WTC11 (cell line): ENCODE measurements around the gene FOXO1.

Source experiments
- CREB1 ChIP-seq: sonication (generic); formaldehyde crosslinking; IDR thresholded peaks from 2 replicates; pipeline ENCODE4 v1.8.0; 2023; ENCODE audit warnings: mild to moderate bottlenecking, missing genetic modification reagents
- CTCF ChIP-seq: fragments of 200-600 bp; IDR thresholded peaks from 2 replicates; pipeline ENCODE4 v1.8.0; 2022; ENCODE audit warnings: antibody characterized with exemption
- ETV6 ChIP-seq: sonication (generic); formaldehyde crosslinking; IDR thresholded peaks from 2 replicates; pipeline ENCODE4 v1.8.1; 2022; ENCODE audit warnings: mild to moderate bottlenecking, missing genetic modification reagents
- FOXJ3 ChIP-seq: sonication (generic); formaldehyde crosslinking; IDR thresholded peaks from 2 replicates; pipeline ENCODE4 v1.9.0; 2021; ENCODE audit warnings: missing genetic modification reagents, mild to moderate bottlenecking, borderline replicate concordance
- GTF2I ChIP-seq: fragments of 250-450 bp; sonication (Bioruptor Pico); conservative IDR thresholded peaks from 2 replicates; pipeline ENCODE4 v1.4.0; 2021; ENCODE audit warnings: mild to moderate bottlenecking
- MAX ChIP-seq: sonication (generic); formaldehyde crosslinking; IDR thresholded peaks from 2 replicates; pipeline ENCODE4 v1.8.0; 2022; ENCODE audit warnings: mild to moderate bottlenecking, missing genetic modification reagents
- SMAD3 ChIP-seq: sonication (generic); formaldehyde crosslinking; IDR thresholded peaks from 2 replicates; pipeline ENCODE4 v1.8.0; 2022; ENCODE audit warnings: missing genetic modification reagents, mild to moderate bottlenecking, borderline replicate concordance
- SP1 ChIP-seq: sonication (generic); formaldehyde crosslinking; conservative IDR thresholded peaks from 2 replicates; pipeline ENCODE4 v1.8.1; 2022; ENCODE audit warnings: missing genetic modification reagents

GRCh38 chr13:40514802-40515201 lies 151.6 kb downstream of the FOXO1 start:
- no peak for TF ChIP-seq CTCF
- TF ChIP-seq FOXJ3 (CRISPR knock-in tag): no peak
- no peak for TF ChIP-seq ETV6 (CRISPR knock-in tag)
- TF ChIP-seq GTF2I: no peak
- TF ChIP-seq SP1: no peak
- TF ChIP-seq SMAD3: no peak
- no peak for TF ChIP-seq MAX (CRISPR knock-in tag)
- no peak for TF ChIP-seq CREB1
